GM10266 (cell line): Measurements from ENCODE around the gene TEKTIP1.
"Not testable (repeated sequence)": the region's sequence is repeated elsewhere in the genome, so short reads cannot be mapped to it uniquely, and the experiment has no call there.

Source experiments
- DNase-seq: peaks from one replicate; pipeline ENCODE4 v3.0.0; 2012; ENCODE audit errors: extremely low spot score
- TF ChIP-seq, protein P1 (sequence below): IDR thresholded peaks from 2 replicates; pipeline ENCODE4 v1.5.1; 2012; ENCODE audit warnings: mild to moderate bottlenecking, low read depth; ENCODE audit not compliant: control insufficient read depth, insufficient read depth; ENCODE audit errors: missing control alignments

Gene TEKTIP1

DNA sequence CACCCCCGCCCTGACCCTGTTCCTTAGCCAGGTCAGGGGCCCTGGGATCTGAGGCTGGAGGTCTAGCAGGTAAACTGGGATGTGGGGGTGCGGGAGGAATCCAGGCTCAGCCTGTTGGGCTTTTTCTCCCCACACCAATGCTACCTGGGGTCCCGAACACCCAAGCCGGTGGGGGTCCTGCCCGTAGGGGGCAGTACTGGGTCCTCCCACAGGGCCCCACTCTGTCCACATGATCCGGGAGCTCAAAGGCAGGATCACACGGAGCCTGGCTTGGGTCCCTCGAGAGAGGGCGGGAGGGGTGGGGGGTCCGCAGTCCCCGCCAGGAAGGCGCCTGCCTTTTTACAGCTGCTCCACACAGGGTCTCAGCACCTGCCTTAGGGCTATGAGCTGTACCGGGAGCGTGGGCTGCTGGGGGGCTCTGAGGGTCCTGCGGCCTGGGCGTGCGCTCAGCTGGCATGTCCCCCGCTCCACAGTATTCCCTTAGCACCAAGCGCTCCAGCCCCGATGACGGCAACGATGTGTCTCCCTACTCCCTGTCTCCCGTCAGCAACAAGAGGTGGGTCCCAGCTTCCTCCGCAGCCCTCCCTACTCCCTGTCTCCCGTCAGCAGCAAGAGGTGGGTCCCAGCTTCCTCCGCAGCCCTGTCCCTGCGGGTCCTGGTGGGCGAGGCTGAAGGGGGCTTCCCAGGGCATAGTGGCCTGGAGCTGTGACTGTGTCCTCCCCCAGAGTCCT lies 12.3 kb upstream of the TEKTIP1 start:
- DNase-seq = no peak

GRCh38 chr19:3527238-3527910 lies 11.6 kb upstream of the TEKTIP1 start:
- TF ChIP-seq, protein P1, sequence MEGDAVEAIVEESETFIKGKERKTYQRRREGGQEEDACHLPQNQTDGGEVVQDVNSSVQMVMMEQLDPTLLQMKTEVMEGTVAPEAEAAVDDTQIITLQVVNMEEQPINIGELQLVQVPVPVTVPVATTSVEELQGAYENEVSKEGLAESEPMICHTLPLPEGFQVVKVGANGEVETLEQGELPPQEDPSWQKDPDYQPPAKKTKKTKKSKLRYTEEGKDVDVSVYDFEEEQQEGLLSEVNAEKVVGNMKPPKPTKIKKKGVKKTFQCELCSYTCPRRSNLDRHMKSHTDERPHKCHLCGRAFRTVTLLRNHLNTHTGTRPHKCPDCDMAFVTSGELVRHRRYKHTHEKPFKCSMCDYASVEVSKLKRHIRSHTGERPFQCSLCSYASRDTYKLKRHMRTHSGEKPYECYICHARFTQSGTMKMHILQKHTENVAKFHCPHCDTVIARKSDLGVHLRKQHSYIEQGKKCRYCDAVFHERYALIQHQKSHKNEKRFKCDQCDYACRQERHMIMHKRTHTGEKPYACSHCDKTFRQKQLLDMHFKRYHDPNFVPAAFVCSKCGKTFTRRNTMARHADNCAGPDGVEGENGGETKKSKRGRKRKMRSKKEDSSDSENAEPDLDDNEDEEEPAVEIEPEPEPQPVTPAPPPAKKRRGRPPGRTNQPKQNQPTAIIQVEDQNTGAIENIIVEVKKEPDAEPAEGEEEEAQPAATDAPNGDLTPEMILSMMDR = no peak
- no peak for DNase-seq

More for the DNA sequence above, 12.3 kb upstream of the TEKTIP1 start:
- TF ChIP-seq, protein P1 = no peak

DNA sequence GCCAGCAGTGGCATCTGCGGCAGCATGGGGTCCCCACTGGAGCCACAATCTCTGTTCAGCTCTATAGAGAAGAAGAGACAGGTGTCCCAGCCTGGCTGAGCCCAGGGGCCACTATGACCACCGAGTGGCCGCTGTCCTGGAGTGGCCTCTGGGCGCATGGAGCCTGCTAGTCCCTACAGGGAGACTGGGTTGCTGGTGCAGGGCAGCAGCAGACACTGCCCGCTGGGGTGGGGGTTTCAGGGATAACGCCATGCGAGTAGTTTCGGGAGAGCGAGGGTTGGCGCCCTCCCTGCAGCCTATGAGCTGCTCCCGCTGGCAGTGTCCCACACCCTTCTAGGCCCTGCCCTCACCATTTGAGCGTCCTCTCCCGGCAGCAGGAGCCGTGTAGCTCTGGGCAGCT lies 10.9 kb upstream of the TEKTIP1 start:
- no peak for DNase-seq
- TF ChIP-seq, protein P1 = no peak

GRCh38 chr19:3528539-3529211 lies 10.3 kb upstream of the TEKTIP1 start:
- TF ChIP-seq, protein P1 = no peak
- no peak for DNase-seq

- DNase-seq = not testable (repeated sequence)
Observed at GRCh38 chr19:3529299-3529698, 9.7 kb upstream of the TEKTIP1 start.

GRCh38 chr19:3530389-3530788 lies 8.6 kb upstream of the TEKTIP1 start:
- TF ChIP-seq, protein P1 = no peak
- DNase-seq = no peak

- TF ChIP-seq, protein P1 = no peak
- no peak for DNase-seq
Observed at GRCh38 chr19:3531716-3532115, 7.3 kb upstream of the TEKTIP1 start.
